ENCODE results near the gene ABCC4.

Gene ABCC4

DNA sequence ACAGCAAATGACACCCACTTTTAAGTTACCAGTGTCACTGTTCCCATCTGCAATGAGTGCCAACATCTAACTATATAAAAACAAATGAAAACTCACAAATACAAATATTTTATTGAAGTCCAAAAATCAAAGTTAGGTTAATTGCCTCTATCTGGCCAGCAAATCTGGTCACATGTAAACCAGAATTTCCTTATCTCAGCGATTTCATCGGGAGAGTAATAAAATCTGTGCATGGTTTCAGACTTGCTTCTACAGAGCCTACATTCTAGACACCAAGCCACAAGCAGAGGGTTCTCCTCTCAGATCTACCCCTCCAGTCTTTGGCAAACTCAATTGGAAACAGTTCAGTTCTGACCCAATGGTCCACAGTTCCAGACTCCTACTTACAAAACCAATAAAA is 189.6 kb downstream of the ABCC4 start:
- no peak for DNase-seq

DNA sequence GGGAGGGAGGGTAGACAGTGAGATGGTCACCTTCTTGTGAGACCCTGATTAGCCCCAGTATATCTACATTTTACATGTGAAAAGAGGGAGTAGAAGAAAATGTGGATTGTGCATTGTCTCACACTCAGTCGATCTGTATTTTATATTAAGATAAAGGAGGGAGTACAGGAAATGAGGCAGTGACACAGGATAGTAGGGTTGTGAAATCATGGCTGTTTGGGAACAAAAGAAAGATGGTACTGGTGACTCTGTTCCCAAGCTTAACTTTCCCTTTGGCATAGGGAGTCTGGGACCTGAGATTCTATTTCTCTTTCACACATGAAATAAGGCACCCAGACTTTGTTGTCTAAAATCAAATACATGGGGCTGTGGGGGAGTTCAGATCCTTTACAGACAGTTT is 194.7 kb downstream of the ABCC4 start:
- no peak for DNase-seq

DNA sequence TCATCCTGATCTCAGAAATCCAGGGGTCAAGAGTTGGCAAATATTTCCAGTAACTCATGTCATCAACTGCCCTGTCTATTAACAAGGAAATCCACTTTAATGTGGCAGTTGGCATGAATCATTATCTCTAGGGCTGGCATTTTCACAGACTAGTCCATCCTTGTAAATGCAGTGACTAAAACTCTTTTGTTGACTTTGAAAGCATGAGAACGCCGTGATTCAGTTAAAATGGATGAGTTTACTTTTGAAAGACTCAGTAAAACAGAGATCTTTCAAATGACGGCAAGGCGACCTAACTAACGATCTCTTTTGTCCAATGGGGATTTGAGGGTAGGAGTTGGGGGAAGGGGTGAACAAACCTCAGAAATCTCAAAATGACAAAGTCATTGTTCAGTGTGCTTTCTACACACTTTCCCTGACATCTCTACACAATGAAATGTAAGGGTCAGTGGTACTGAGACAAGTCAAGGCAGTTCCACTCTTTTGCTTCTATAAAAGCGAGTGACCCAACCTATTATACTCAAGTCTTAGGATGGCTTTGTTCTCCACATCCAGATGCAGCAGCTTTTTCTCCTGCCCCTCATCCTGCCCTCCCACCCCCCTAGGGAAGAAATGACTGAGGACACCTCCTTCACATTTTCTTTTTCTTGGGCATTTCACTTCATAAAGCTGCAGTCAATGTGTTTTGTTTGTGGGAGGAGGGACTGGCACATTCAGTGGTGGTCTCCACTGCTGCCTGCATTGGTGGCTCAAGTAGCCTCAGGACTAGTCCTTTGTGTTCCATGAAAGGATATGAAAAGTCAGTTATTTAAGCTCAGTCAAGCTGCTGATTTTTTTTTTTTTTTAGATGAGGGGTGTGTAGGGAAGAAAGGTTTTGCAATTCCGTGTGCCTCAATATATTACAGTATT is 200.5 kb downstream of the ABCC4 start:
- no peak for DNase-seq

GRCh38 chr13:95099541-95099940 is 201.7 kb downstream of the ABCC4 start:
- no peak for DNase-seq

DNA sequence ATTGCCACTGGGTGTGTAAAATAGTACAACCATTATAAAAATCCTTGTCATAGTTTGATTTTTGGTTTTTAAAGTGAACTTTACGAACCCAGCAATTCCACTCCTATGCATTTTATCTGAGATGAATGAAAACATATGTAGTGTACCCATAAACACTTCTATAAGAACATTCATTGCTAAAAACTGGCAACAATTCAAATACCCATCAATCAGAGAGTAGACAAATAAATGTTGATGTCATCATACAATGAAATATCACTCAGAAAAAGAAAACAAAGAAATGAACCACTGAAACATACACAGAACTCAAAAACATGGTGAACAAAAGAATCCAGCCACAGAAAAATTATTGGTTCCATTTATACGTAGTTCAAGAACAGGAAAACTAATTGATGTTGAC is 202.3 kb downstream of the ABCC4 start:
- no peak for DNase-seq

- DNase-seq: no peak
Observed at GRCh38 chr13:95091755-95092154, 209.5 kb downstream of the ABCC4 start.

- DNase-seq: no peak
Observed at GRCh38 chr13:95087746-95088305, 213.4 kb downstream of the ABCC4 start.

DNA sequence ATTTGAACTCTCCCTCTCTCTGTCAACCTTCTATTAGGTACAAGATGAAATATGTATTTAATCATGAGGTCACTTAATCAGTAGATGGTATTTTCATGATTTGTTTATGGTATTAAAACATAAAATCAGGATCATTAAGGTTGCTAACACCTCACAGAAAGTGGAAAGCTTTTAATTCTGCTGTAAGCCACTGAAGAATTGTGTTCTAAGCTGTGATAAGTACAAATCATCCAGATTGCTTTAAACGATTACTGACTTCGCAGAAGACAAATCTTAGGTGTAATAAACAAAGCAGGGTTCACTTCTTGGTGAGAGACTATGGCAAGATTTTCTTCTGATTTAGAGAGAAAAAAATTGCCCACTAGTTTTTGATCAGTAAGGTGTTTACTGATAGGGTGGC is 214.5 kb downstream of the ABCC4 start:
- DNase-seq: no peak

DNA sequence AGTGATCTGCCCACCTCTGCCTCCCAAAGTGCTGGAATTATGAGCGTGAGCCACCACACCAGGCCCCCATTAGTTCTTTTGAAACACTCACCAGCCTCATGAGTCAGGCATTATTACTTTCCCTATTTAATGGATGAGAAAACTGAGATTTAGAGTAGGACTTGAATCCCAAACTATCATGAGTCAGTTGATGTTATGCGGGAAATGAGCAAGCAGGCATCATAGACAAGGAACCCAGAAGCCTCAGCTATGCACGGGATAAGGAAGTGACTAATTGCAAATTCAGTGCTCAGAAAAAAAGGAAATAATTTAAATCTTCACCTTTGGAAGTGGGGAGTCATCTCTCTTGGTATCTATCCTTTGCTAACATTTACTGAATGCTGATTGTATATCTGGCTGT is 217.5 kb downstream of the ABCC4 start:
- no peak for DNase-seq

GRCh38 chr13:95083066-95083465 is 218.2 kb downstream of the ABCC4 start:
- DNase-seq: no peak

DNA sequence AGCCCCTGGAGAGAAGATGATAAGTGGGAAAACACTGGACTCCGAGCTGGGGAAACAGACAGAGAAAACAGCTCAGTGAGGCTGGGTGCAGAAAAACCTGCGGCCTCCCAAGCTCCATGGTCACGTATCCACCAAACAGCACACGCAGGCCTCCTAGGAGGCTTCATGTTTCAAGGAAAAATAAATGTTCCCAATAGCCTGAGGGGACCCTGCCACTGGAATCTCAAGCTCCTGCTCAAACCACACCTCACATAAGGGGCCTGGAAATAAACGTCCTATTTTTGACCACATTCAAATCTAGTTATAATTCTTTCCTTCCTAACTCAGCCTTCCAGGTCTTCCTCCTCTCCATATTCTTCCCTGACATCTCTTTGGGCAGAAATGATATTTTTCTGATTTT is 225.7 kb downstream of the ABCC4 start:
- no peak for DNase-seq

GRCh38 chr13:95074820-95075219 is 226.4 kb downstream of the ABCC4 start:
- no peak for DNase-seq

DNA sequence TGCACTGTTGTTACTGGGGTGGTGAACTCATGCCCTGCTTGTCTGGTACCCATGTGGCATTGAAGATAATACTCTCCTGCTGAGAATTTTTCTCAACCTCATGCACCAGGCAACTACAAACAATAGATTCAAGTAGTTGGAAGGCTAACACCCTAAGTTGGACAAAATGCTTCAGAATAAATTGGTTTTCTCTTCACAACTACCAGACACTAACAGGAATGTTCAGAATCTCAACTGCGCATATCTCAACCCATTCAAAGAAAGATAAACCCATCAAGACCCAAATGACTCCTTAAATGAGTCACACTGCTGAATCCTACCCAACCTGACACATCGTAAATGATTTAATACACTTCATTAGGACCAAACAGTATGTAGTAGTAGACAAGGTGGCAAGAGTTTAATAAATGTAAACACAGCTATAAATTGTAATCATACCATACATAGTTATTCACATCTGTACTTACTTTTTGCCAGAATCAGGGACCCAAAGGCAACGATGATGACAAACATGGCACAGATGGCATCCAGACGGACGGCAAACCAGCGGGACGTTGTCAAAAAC is 227.4 kb downstream of the ABCC4 start:
- no peak for DNase-seq

GRCh38 chr13:95067303-95067702 is 233.9 kb downstream of the ABCC4 start:
- no peak for DNase-seq

DNA sequence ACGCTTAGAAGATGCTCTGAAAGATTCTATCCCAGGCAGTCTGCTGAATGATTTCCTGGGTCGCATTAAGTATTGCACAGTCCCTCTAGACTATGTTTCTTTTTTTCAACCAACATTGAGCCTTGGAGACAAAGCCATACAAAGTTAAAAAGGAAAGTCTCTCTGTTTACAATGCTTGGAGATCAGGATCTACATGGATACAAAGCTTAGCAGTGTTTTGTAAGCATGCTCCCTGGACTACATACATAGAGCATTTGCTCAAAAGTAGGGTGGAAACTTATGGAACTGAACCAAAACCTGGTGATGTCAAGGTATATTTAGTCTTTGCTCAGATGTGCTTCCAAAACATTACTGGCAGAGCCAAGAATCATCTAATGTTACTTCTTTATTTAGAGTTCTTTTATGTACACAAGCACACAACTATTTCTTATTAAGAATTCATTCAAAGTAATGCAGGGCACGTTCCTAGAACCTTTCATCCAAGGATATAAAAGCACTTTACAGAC is 241.2 kb downstream of the ABCC4 start:
- no peak for DNase-seq

DNA sequence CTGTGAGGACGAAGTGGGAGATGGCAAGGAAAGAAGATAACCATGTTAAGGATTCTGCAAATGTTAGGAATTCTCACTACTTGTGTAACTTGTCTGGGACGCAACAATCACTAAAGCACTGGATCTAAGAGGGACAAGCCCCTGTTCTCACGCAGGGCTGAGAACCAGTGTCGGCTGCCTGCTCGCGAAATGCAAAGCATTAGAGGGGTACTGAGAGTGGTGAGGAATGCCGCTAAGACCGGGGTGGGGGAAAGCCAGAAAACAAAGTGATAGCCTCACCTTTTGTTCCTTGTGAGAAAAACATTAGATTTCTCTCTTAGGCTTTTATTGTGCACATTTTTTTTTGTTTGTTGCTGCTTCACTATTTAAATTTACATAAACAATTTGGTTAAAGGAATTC is 241.9 kb downstream of the ABCC4 start:
- DNase-seq: no peak

- no peak for DNase-seq
Observed at GRCh38 chr13:95058680-95059079, 242.6 kb downstream of the ABCC4 start.

DNA sequence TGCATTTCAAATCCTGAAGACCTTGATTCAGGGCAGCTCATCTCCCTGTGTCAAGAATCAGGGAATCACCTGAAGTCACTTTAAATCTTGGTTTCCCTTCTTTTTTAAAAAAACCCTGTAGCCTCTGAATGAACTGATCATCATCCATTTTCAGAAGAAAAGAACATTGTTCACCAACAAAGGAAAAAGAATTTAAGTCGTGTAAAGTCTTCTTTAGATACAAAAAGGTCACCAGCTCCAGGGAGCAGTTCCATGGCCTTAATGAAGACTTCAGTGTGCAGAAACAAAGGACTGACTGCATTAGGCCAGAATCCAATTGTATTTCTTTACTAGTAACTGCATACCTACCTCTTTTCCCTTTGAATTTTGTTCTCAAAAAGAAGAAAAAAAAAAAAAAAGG is 245.0 kb downstream of the ABCC4 start:
- DNase-seq: no peak

DNA sequence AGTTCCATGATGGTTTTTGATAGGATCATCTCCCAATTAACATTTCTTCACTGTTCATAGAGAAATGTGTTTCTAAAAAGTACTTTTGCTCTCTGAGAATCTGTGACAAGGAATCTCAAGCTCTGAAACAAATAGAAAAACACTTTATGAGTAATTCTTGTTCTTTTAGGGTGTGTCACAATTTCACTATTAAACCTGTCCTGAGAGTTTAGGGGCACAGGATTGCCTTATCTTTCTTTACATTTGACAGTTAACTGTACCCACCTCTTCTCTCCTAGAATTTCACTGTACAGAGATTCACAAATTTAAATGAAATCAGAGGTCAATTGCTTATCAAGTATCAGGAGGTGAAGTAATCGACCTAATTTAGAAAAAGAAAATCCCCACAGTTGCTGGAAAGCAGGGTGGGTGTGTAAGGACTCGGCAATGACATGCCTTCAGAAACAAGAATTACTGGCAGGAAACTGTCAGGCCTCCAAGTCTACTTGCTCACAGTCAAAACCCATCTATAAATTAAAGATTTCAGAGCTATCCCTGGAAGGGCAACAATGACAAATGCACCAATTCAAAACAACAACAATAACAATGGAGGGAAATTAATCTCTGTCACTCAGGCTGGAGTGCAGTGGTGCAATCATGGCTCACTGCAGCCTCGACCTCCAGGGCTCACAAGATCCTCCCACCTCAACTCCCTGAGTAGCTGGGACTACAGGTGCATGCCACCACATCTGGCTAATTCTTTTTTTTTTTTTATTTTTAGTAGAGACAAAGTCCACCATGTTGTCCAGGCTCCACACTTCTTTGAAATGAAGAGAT is 250.2 kb downstream of the ABCC4 start:
- DNase-seq: no peak

DNA sequence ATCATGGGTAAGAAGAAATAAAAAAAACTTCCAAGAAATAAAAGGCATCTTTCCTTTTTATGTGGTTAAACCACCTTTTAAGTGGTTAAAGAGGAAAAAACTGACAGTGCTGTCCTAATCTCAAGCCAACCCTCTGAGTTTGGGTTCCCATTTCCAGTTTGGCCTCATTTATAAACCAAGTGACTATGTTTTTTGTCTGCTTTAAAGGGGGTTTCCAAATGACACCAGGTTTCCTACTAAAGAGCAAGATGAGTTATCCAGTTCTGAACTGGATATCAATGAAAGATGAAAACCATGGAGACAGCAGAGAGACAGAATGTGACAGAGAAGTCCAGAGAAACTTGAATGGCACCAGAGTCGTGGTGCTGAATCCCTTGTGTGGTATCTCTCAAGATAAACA is 251.5 kb downstream of the ABCC4 start:
- DNase-seq: no peak

DNA sequence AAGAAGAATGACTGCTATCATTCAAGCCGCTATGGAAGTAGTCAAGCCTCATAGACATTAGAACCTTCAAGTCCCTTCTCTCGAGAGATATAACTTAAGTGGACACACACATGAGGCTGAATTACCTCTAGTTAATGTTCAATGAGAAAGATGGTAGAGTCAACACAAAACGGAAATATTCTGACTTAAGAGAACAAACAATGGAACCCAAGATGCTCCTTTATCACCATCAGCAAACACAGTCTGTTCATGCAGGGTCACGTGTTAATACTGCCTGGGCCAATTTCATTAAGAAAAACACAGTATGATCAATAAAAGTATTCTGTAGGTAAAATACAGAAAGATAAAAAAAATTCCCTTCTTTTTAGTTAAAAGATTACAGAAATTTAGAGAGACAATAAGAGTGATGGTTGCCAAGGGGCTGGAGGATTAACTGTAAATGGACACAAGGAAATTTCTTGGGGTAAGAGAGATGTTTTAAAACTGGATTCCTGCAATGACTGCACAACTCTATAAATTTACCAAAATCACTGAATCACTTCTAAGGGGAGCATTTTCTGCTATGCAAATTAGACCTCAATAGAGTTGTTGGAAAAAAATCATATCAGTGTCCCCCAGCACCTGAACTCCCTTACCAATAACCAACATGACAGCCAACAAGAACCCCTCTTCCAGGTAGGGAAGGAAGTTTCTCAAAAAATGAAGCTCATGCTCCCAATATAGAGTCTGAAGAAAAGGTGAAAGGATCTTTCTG is 256.6 kb downstream of the ABCC4 start:
- DNase-seq: no peak

DNA sequence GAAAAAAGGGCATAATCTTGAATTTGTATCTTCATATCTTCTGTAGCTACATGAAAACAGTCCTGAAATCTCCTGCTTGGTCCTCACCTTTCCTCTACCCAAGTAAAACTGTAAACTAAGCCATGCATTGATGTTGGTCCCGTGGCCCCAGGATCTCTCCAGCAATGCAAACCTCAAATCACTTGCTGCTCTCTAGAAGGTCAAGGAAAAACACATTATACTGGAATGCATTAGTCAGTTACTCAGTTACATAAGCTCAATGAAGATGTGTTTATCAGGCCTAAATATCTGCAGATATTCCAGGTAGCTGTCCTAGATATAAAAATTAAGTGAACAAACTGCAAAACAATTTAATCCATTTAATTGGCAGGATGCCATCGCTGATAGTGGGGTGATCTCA is 261.8 kb downstream of the ABCC4 start:
- no peak for DNase-seq

DNA sequence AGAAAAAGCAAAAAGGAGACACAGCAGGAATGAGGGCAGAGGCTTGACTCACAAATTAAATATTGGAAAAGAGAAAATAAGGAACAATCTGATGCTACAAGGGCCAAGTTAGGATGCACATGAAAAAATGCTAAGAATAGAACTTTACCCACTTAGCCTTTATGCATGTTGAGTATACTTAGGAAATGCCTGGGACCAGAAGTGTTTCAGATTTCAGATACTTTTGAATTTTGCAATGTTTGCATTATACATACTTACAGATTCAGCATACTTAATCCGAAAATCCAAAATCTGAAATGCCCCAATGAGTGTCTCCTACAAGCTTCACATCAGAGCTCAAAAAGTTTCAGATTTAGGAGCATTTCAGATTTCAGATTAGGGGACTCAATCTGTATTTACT is 262.3 kb downstream of the ABCC4 start:
- no peak for DNase-seq
